Omental fat pad (tissue), 4 donors: ENCODE results near the gene WDR48. TPM values are rescaled to one million over a fixed set of nuclear protein-coding genes. Genes with fewer than 3 reads are reported as not detected.

Experiments used
- ATAC-seq: fragments of 150-250 bp; one replicate; pipeline ENCODE4 v1.9.1; 2016; ENCODE audit warnings: mild to moderate bottlenecking, moderate library complexity; ENCODE audit not compliant: low FRiP score
- DNase-seq: peaks from one replicate; pipeline ENCODE4 v3.0.0-alpha.2; 2019; ENCODE audit warnings: low spot score
- total RNA-seq, 4 donors: library from RNA; depleted of rRNA; stranded (reverse); fragments of >200 nt; gene quantifications; one replicate each; pipeline ENCODE4 v1.1.0, GENCODE V29; 2016
- TF ChIP-seq, protein P1 (sequence below), 3 donors: fragments of 450-650 bp; IDR thresholded peaks; one replicate each; pipeline ENCODE4 v1.5.1; 2016 to 2017; ENCODE audit warnings: antibody characterized with exemption in 3 of 3, mild to moderate bottlenecking in 3 of 3, moderate library complexity in 2 of 3

Gene WDR48
- total RNA-seq, 4 donors from 2014 or later = 16.7 to 37.2 (median 22.7) TPM

DNA sequence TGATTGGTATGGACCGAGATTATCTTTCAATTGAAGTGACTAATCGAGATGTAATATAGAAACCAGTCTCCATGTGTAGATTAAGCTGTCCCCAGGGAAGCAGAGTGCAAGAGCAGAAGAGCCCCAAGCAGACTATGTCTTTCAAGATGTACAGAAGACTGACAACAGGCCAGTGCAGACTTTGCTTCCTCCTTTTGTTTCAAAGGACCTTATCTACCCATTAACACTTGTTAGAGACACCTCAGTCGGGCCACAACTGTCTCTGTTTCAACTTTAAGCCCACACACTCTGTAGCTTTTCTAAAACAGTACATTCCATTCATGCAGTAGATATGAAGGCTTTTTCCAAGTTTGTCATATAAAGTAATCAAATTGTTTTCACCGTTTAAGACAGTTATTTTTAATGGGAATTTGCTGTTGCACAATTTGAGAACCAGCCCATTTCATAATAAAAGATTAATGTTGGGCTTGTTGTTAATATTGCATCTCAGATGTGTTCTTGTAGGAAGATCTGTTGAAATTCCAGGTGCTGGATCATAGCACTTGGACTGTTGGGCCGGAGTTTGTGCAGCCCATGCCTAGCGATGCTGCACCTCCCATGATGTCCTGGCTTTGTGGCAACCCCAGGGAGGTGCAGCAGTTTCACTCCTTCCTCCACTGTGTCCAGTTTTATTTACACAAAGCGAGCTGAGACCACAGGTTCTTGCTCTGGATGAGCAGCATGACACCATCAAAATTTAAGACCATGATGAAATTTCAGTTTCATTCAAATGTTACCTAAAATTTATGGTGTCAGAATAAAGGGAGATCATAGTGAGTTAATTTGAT is 43.2 kb downstream of the WDR48 start:
- peak; percentile 65 for ATAC-seq
- no peak for DNase-seq

DNA sequence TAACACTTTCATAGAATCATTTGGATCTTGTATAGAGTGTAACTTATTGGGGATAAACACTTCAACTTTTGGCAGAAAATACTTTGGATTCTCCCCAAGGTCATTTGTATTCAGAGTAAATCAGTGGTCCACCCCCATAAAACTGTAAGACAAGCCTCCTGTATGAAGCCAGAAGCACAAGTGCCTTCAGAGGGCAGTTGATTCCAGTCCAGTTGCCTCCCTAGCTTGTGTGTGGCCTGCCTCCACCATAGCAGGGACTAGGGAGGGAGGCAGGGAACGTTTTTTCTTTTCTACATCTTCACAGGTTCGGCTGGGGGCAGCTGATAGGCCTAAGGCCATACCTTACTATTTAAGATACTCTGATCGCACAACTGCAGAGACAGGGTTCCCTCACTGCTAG is 44.0 kb downstream of the WDR48 start:
- DNase-seq = no peak
- no peak for ATAC-seq
- TF ChIP-seq, protein P1, sequence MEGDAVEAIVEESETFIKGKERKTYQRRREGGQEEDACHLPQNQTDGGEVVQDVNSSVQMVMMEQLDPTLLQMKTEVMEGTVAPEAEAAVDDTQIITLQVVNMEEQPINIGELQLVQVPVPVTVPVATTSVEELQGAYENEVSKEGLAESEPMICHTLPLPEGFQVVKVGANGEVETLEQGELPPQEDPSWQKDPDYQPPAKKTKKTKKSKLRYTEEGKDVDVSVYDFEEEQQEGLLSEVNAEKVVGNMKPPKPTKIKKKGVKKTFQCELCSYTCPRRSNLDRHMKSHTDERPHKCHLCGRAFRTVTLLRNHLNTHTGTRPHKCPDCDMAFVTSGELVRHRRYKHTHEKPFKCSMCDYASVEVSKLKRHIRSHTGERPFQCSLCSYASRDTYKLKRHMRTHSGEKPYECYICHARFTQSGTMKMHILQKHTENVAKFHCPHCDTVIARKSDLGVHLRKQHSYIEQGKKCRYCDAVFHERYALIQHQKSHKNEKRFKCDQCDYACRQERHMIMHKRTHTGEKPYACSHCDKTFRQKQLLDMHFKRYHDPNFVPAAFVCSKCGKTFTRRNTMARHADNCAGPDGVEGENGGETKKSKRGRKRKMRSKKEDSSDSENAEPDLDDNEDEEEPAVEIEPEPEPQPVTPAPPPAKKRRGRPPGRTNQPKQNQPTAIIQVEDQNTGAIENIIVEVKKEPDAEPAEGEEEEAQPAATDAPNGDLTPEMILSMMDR (IDR thresholded peaks at IDR 0.05) = no peak

More for the DNA sequence above, 43.2 kb downstream of the WDR48 start:
- TF ChIP-seq, protein P1 (IDR thresholded peaks at IDR 0.05) = no peak

DNA sequence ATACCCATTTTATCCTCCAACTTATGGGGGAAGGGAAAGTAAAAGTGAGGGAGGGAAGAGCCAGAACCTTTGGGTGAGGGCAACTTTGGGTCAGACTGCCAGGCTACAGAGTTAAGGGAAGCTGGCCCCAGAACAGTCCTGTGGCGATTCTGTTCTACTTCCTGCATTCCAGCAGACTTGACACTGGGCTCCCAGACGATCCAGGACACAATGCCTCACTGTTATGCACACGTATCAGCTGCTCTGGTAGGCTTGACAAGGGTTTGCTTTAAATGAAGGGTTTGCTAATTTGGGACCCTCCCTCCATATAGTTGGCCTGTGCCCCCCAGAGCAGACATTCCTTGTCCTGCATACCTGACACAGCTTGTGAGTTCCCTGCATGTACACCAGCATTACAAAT is 45.0 kb downstream of the WDR48 start:
- no peak for ATAC-seq
- TF ChIP-seq, protein P1 (IDR thresholded peaks at IDR 0.05) = no peak
- DNase-seq = no peak

DNA sequence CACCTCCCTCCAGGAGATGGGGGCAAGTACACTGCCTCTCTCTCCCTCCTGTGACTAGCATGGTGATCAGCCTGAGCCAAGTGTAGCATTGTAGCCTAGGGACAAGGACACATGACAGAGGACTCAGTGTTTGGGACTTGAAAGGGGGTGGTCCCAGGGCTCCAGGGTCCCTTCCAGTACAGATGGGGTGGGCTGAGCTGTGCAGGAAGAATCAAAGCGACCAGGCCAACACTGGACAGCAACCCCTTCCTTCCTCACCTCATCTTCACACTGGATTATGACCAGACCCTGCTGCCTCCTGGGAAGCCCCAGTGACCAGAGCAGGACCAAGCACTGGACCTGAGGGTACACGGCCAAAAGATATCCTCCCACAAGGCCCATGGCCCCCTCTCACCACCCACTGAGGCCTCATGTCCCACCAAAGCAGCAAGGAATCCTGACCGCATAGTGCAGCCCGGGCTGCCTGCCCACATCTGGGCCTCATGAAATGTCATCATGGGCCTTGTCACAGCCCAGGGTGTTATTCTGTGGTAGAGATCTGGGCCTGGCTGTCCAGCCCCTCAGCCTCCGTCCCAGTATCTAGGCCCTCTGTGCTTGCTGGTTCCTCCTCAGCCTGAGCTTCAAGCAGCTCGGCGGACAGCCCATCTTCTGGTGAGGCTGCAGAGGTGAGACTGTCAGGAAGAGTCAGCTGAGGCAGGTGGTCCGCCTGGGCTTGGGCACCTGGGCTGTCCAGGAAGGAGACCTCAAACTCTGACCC is 46.1 kb downstream of the WDR48 start:
- TF ChIP-seq, protein P1 (IDR thresholded peaks at IDR 0.05) = no peak
- DNase-seq = no peak
- no peak for ATAC-seq

DNA sequence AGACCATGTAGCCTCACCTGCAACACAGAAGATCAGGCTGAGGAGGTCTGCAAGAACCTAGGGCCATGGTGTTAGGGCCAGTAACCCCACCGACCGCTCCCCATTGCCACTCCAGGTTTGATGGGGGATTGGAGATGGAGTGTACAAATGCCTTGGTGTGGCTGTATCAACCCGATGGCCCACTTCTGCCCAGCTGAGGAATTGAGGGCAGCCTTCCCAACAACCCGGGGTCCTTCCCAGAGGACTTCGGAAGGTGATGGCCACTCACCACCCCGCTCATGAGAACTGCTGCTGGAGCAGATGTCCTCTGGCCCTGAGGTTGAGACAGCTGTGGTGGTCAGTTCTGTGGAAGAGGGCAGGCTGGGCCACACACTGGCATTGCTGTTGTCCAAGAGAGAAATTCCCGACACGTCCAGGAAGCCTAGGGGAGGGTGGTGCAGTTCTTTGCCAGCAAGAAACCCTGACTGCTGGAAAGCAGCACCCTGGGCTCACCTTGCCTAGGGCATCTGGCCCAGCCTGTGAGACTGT is 46.7 kb downstream of the WDR48 start:
- DNase-seq (no peak), ATAC-seq (no peak)
- TF ChIP-seq, protein P1 (IDR thresholded peaks at IDR 0.05) = no peak

DNA sequence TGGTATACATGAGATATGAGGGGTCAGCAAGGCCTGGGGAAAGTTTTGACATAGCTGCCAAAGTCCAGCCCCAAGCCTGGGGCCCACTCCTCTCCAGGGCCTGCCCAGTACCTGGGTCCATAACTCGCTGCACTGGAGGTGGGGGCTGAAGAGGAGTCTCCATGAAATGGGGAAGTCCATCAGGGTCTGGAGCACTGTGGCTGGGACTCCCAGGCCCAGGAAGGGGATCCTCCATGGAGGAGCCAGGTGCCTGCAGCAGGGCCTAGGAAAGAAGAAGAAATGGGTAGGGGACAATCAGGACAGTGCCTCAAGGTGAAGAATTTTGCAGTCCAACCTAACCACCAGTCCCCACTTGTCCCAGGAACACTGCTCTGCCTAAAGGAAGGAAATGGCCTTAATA is 47.4 kb downstream of the WDR48 start:
- ATAC-seq = no peak
- DNase-seq = no peak
- TF ChIP-seq, protein P1 (IDR thresholded peaks at IDR 0.05) = no peak
